Right cardiac atrium (tissue), 5 donors: ENCODE measurements around the gene DNAL4. TPM values are rescaled to one million over a fixed set of nuclear protein-coding genes. Genes with fewer than 3 reads are reported as not detected.
A peak's percentile ranks its signal among the peaks of the same experiment; 100 is the strongest.
"Not testable (repeated sequence)": the region's sequence is repeated elsewhere in the genome, so short reads cannot be mapped to it uniquely, and the experiment has no call there.

ENCODE experiments used
- ATAC-seq, 2 donors: fragments of 200-7000 bp; cut with Tn5 transposase; one replicate each; pipeline versions ENCODE4 v1.8.0 to v1.9.1; 2020; ENCODE audit warnings: moderate library complexity in 2 of 2, mild to moderate bottlenecking in 1 of 2
- DNase-seq, 3 donors: peaks; one replicate each; pipeline ENCODE4 v3.0.0-alpha.2; 2020
- H3K27ac ChIP-seq: one replicate; pipeline ENCODE4 v1.5.1; 2013; ENCODE audit warnings: mild to moderate bottlenecking, low read length, control low read depth, moderate library complexity
- H3K27me3 ChIP-seq: one replicate; pipeline ENCODE4 v1.6.1; 2013; ENCODE audit not compliant: control insufficient read depth, insufficient read depth
- H3K4me1 ChIP-seq: one replicate; pipeline ENCODE4 v1.6.1; 2013; ENCODE audit warnings: low read length; ENCODE audit not compliant: control insufficient read depth, insufficient read depth
- H3K4me3 ChIP-seq: one replicate; pipeline ENCODE4 v1.5.1; 2013; ENCODE audit warnings: low read length, control low read depth
- H3K9me3 ChIP-seq: one replicate; pipeline ENCODE4 v1.6.1; 2013; ENCODE audit warnings: low read length; ENCODE audit not compliant: control insufficient read depth
- WGBS: extraction: QIAGEN DNeasy Blood & Tissue Kit; methylation state at CpG from one replicate; pipeline ENCODE4 v1.1.7; 2013; 5-methylcytosine and 5-hydroxymethylcytosine counted together
- intact Hi-C, 4 donors: fragments of 100-400 bp; cut with DNase I; formaldehyde crosslinking; loops; one replicate each; pipeline versions ENCODE4 v1.11.0 to v1.14.0; 2022 to 2023
- polyA plus RNA-seq: library from polyadenylated mRNA; stranded (reverse); fragments of 200-250 nt; gene quantifications from one replicate; pipeline ENCODE4 v1.2.3, GENCODE V29; 2013
- total RNA-seq, 4 donors: library from RNA; stranded (reverse); fragmentation: NEBNext Ultra II Directional; extraction: Animal tissue kit (Norgen Biotek cat#: 25700); gene quantifications; one replicate each; pipeline ENCODE4 v1.2.1, GENCODE V29; 2021
- donor health status: healthy with polysubstance abuse.
- donor health status: DM: no; HTN: yes; CAD: no.
- donor health status: DM: no; HTN: no; CAD: no.
- donor health status: DM: no; HTN: yes; CAD: no; lungs with severe emphysema.
- donor health status: DM: yes; HTN: yes; CAD: no.

The DNAL4 gene
- total and polyA plus RNA-seq, 5 donors, result 10.7 to 14.7 (median 12.7) TPM

GRCh38 chr22:38826801-38827200 lies 32.9 kb upstream of the DNAL4 start:
- no peaks in the 10 kb centered on the region for H3K4me1 ChIP-seq
- H3K27ac ChIP-seq, result no peak overlapping the region
- 71% methylated on average over 5 of the region's 5 CpGs for WGBS
- H3K9me3 ChIP-seq, result no peaks in the 10 kb centered on the region
- H3K27me3 ChIP-seq, result no peaks in the 10 kb centered on the region
- DNase-seq (no peak), ATAC-seq (no peak)
- intact Hi-C loops, result no loop called here
- no peak overlapping the region for H3K4me3 ChIP-seq

GRCh38 chr22:38826386-38826785 lies 32.4 kb upstream of the DNAL4 start:
- no peaks in the 10 kb centered on the region for H3K27me3 ChIP-seq
- intact Hi-C loops, result no loop called here
- H3K27ac ChIP-seq, result no peak overlapping the region
- 86% methylated on average over 16 of the region's 16 CpGs for WGBS
- no peaks in the 10 kb centered on the region for H3K9me3 ChIP-seq
- ATAC-seq (no peak), DNase-seq (no peak)
- no peaks in the 10 kb centered on the region for H3K4me1 ChIP-seq
- H3K4me3 ChIP-seq, result no peak overlapping the region

- peak; percentile 63 to 85 (median 74) for DNase-seq
Measured at GRCh38 chr22:38824585-38824984, 30.6 kb upstream of the DNAL4 start.

GRCh38 chr22:38823637-38824036 lies 29.7 kb upstream of the DNAL4 start:
- Histone ChIP-seq H3K4me3 (no peak overlapping the region), H3K27me3 (no peaks in the 10 kb centered on the region), H3K9me3 (no peaks in the 10 kb centered on the region), H3K27ac (no peak overlapping the region), H3K4me1 (no peaks in the 10 kb centered on the region)
- WGBS, result 77% methylated on average over 2 of the region's 2 CpGs
- DNase-seq (no peak), ATAC-seq (no peak)
- intact Hi-C loops, result no loop called here

More at GRCh38 chr22:38824585-38824984, 30.6 kb upstream of the DNAL4 start:
- intact Hi-C loops, result no loop called here
- H3K4me1 ChIP-seq, result no peaks in the 10 kb centered on the region
- H3K4me3 ChIP-seq, result no peak overlapping the region
- H3K27ac ChIP-seq, result no peak overlapping the region
- H3K9me3 ChIP-seq, result no peaks in the 10 kb centered on the region
- ATAC-seq, result peak; percentile 63 to 67
- no peaks in the 10 kb centered on the region for H3K27me3 ChIP-seq
- 3% methylated on average over 4 of the region's 4 CpGs for WGBS

DNA sequence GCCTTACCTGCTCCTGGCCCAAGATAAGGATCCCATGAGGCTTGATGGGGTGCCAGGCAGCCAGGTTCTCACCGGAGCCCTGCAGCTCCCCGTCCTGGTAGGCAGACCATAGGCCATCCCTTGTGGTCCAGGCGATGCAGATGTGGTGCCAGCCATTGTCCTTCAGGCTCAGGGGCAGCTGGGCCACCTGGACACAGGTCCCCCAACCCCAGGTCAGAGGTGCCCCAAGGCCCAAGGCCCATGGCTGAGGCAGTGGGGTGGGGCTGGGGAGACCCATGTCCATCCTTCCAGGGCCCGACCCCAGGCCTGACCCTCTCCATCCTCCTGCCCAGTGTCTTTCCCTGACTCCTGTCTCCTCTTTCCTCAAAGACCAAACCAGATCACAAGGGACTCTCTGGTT lies 29.1 kb upstream of the DNAL4 start:
- H3K4me3 ChIP-seq, result no peak overlapping the region
- peak in 1 of 2 donors; percentile 15 for ATAC-seq
- no peaks in the 10 kb centered on the region for H3K27me3 ChIP-seq
- no peak overlapping the region for H3K27ac ChIP-seq
- no peaks in the 10 kb centered on the region for H3K4me1 ChIP-seq
- H3K9me3 ChIP-seq, result no peaks in the 10 kb centered on the region
- WGBS, result 95% methylated on average over 4 of the region's 4 CpGs
- DNase-seq, result no peak
- intact Hi-C loops, result no loop called here

- no peaks in the 10 kb centered on the region for H3K4me1 ChIP-seq
- ATAC-seq, result no peak
- no peak overlapping the region for H3K27ac ChIP-seq
- H3K9me3 ChIP-seq, result no peaks in the 10 kb centered on the region
- no peak overlapping the region for H3K4me3 ChIP-seq
- DNase-seq, result no peak
- no peaks in the 10 kb centered on the region for H3K27me3 ChIP-seq
- 85% methylated on average over 8 of the region's 8 CpGs for WGBS
- intact Hi-C loops, result no loop called here
Measured at GRCh38 chr22:38820020-38820419, 26.1 kb upstream of the DNAL4 start.

GRCh38 chr22:38819387-38819940 lies 25.5 kb upstream of the DNAL4 start:
- 74% methylated on average over 10 of the region's 10 CpGs for WGBS
- H3K9me3 ChIP-seq, result no peaks in the 10 kb centered on the region
- ATAC-seq (no peak), DNase-seq (no peak)
- no peak overlapping the region for H3K27ac ChIP-seq
- H3K27me3 ChIP-seq, result no peaks in the 10 kb centered on the region
- intact Hi-C loops, result no loop called here
- no peaks in the 10 kb centered on the region for H3K4me1 ChIP-seq
- no peak overlapping the region for H3K4me3 ChIP-seq

GRCh38 chr22:38817196-38817595 lies 23.3 kb upstream of the DNAL4 start:
- no peaks in the 10 kb centered on the region for H3K4me1 ChIP-seq
- no peak overlapping the region for H3K27ac ChIP-seq
- H3K27me3 ChIP-seq, result no peaks in the 10 kb centered on the region
- DNase-seq (no peak), ATAC-seq (no peak)
- intact Hi-C loops, result no loop called here
- H3K9me3 ChIP-seq, result no peaks in the 10 kb centered on the region
- H3K4me3 ChIP-seq, result no peak overlapping the region
- 90% methylated on average over 6 of the region's 6 CpGs for WGBS

- ATAC-seq (no peak), DNase-seq (no peak)
- no peaks in the 10 kb centered on the region for H3K4me1 ChIP-seq
- no peaks in the 10 kb centered on the region for H3K27me3 ChIP-seq
- H3K4me3 ChIP-seq, result no peak overlapping the region
- no peak overlapping the region for H3K27ac ChIP-seq
- H3K9me3 ChIP-seq, result no peaks in the 10 kb centered on the region
- intact Hi-C loops, result no loop called here
- 29% methylated on average over 1 of the region's 1 CpG for WGBS
Measured at GRCh38 chr22:38815842-38816241, 21.9 kb upstream of the DNAL4 start.

GRCh38 chr22:38811241-38811640 lies 17.3 kb upstream of the DNAL4 start:
- H3K27ac ChIP-seq, result no peak overlapping the region
- H3K4me1 ChIP-seq, result no peaks in the 10 kb centered on the region
- intact Hi-C loops, result no loop called here
- ATAC-seq (no peak), DNase-seq (no peak)
- no peaks in the 10 kb centered on the region for H3K27me3 ChIP-seq
- H3K9me3 ChIP-seq, result no peaks in the 10 kb centered on the region
- H3K4me3 ChIP-seq, result no peak overlapping the region
- WGBS, result 84% methylated on average over 2 of the region's 2 CpGs

DNA sequence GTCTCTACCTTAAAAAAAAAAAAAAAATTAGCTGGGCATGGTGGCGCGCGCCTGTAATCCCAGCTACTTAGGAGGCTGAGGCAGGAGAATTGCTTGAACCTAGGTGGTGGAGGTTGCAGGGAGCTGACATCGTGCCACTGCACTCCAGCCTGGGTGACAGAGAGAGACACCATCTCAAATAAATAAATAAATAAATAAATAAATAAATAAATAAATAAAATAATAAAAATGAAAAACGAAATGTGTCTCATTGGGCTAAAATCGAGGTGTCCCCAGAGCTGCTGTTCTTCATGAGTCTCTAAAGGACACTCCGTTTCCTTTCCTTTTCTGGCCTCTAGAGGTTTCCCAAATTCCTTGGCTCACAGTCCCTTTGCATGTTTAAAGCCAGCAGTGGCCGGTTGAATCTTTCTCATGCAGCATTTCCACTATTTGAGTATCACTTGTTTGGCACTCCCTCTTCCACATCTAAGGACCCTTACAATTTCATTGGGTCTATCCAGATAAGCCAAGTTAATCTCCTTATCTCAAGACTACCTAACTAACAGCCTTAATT lies 11.2 kb upstream of the DNAL4 start:
- intact Hi-C loops, DNase-seq, ATAC-seq, H3K4me1 ChIP-seq, H3K27me3 ChIP-seq, H3K27ac ChIP-seq, H3K9me3 ChIP-seq, H3K4me3 ChIP-seq: not testable (repeated sequence)
- 65% methylated on average over 8 of the region's 8 CpGs for WGBS

- 22% methylated on average over 10 of the region's 10 CpGs for WGBS
- Histone ChIP-seq H3K9me3 (no peaks in the 10 kb centered on the region), H3K4me1 (no peaks in the 10 kb centered on the region), H3K27ac (peak overlapping the region; percentile 64), H3K4me3 (no peak overlapping the region), H3K27me3 (no peaks in the 10 kb centered on the region)
- DNase-seq, result peak; percentile 70 to 83 (median 71)
- ATAC-seq, result peak; percentile 94 to 96
- intact Hi-C loops, result no loop called here
Measured at GRCh38 chr22:38802671-38803121, 8.8 kb upstream of the DNAL4 start.
